Endometrial microvascular endothelial cells (primary cell): ENCODE results near the gene ZBTB8A. TPM values are rescaled to one million over a fixed set of nuclear protein-coding genes. Genes with fewer than 3 reads are reported as not detected.
"Not testable (repeated sequence)": the region's sequence is repeated elsewhere in the genome, so short reads cannot be mapped to it uniquely, and the experiment has no call there.

Experiments used
- in situ Hi-C: cut with HindIII; loops from 2 replicates; pipeline ENCODE4 v1.10.0; 2017; ENCODE audit warnings: low sequenced_read_pairs, low pct_unique_long_range_greater_than_20kb; ENCODE audit errors: inconsistent ontology term
- total RNA-seq: library from RNA; depleted of rRNA; stranded (reverse); fragments of >200 nt; gene quantifications from one replicate; pipeline ENCODE4 v1.2.3, GENCODE V29; 2015; ENCODE audit errors: inconsistent ontology term

The ZBTB8A gene
- total RNA-seq, 1 donor from 2014 or later, result 6.2 TPM

GRCh38 chr1:32533792-32534327 is 5.4 kb upstream of the ZBTB8A start:
- in situ Hi-C loops, result no loop called here

GRCh38 chr1:32536117-32536516 is 3.1 kb upstream of the ZBTB8A start:
- in situ Hi-C loops, result no loop called here

GRCh38 chr1:32536764-32537163 is 2.5 kb upstream of the ZBTB8A start:
- in situ Hi-C loops, result no loop called here

- in situ Hi-C loops, result no loop called here
Observed at GRCh38 chr1:32539584-32540571, 651 bp downstream of the ZBTB8A start.

- in situ Hi-C loops, result no loop called here
Observed at GRCh38 chr1:32540605-32541004, 1.4 kb downstream of the ZBTB8A start.

DNA sequence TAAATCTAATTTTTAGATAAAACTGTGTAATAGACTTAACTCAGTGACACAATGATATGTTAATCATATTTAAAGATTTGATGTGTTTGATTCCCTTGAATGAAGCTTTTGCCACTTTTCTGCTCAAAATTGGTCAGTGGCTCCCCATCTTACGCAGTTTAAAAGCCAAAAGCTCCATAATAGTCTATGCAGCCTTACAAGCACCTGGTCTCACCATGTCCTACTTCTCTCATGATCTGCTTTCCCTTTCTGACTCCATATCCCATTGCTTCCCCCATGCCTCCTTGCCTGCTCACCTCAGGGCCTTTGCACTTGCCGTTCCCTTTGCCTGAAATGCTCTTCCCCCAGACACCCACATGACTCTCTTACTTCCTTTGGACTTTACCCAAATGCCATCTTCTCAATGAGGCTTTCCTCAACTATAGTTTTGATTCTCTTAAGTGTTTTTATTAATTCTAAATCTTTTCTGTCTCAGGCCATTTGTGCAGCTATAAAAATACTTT is 1.9 kb downstream of the ZBTB8A start:
- in situ Hi-C loops, result no loop called here

GRCh38 chr1:32546611-32547010 is 7.4 kb downstream of the ZBTB8A start:
- in situ Hi-C loops, result no loop called here

DNA sequence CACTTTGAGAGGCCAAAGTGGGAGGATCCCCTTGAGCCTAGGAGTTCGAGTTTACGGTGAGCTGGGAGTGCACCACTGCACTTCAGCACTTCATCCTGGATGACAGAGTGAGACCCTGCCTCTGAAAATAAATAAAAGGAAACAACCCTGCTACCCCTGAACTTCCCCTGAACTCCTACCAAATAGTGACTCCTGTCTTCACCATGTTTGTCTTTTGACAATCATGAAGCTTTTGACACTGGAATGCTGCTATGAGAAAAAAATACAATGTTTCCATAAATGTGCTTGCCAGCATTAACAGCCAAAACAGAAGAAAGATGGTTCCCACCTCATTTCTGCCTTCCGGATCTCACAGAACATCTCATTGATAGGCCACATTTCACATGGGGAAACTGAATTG is 10.4 kb downstream of the ZBTB8A start:
- in situ Hi-C loops, result no loop called here

DNA sequence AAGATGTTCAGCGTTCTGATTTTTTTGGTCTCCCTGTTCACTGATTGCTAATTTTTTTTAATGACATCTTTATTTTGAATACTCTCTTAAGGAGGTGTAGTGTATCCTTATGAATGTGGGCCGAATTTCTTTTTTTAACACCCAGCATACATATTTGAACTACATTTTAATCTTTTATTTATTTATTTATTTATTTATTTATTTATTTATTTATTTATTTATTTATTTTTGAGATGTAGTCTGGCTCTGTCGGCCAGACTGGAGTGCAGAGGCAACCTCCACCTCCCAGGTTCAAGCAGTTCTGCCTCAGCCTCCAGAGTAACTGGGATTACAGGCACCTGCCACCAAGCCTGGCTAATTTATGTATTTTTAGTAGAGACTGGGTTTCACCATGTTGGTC is 15.1 kb downstream of the ZBTB8A start:
- in situ Hi-C loops, result no loop called here

DNA sequence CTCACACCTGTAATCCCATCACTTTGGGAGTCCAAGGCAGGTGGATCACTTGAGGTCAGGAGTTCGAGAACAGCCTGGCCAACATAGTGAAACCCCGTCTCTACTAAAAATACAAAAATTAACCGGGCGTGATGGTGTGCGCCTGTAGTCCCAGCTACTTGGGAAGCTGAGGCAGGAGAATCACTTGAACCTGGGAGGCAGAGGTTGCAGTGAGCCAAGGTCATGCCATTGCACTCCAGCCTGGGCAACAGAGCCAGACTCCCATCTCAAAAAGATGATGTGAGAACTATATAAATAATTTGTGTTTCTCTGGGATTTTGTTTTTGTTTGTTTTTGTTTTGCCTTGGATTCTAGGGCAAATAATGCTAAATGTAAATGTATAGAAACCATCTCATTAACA is 17.8 kb downstream of the ZBTB8A start:
- in situ Hi-C loops, result not testable (repeated sequence)

DNA sequence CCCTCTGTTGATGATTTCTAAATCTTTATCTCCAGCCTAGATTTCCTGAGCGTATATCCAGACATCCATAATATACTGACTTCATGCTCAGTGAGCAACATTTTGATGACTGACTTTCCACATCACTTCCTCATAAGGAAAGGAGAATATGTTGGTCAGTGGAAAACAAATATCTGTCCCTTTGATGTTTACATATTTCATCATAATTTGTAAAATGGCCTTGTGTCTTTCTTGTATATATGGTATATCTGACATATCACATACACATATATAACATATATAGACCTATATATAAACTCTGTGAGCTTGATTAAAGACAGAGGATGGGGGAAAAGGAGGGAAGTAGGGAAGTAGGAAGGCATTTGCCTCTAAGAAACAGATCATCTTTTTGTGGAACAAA is 18.6 kb downstream of the ZBTB8A start:
- in situ Hi-C loops, result no loop called here

DNA sequence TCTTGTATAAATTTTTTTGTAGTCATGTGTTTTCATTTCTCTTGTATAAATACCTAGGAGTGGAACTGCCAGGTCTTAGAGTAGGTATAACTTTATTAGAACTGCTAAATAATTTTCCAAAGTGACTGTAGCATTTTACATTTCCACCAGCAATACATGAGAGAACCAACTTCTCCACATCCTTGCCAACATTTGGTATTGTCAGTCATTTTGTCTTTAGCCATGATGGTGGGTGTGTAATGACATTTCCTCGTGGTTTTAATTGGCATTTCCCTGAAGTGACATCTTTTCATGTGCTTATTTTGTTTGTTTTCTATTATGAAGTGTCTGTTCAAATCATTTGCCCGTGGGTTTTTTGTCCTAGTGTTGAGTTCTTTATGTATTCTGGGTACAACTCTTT is 29.7 kb downstream of the ZBTB8A start:
- in situ Hi-C loops, result no loop called here

GRCh38 chr1:32580348-32581017 is 41.3 kb downstream of the ZBTB8A start:
- in situ Hi-C loops, result no loop called here

DNA sequence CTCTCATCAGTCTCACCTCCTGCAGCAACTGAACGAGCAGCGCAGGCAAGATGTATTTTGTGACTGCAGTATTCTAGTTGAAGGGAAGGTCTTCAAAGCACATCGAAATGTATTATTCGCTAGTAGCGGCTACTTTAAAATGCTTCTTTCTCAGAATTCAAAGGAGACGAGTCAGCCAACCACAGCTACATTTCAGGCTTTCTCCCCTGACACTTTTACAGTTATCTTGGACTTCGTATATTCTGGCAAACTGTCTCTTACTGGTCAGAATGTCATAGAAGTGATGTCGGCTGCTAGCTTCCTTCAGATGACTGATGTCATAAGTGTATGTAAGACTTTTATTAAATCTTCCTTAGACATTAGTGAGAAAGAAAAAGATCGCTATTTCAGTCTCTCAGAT is 53.7 kb downstream of the ZBTB8A start:
- in situ Hi-C loops, result no loop called here

- in situ Hi-C loops, result no loop called here
Observed at GRCh38 chr1:32600034-32600433, 60.8 kb downstream of the ZBTB8A start.

GRCh38 chr1:32605711-32606424 is 66.6 kb downstream of the ZBTB8A start:
- in situ Hi-C loops, result no loop called here

DNA sequence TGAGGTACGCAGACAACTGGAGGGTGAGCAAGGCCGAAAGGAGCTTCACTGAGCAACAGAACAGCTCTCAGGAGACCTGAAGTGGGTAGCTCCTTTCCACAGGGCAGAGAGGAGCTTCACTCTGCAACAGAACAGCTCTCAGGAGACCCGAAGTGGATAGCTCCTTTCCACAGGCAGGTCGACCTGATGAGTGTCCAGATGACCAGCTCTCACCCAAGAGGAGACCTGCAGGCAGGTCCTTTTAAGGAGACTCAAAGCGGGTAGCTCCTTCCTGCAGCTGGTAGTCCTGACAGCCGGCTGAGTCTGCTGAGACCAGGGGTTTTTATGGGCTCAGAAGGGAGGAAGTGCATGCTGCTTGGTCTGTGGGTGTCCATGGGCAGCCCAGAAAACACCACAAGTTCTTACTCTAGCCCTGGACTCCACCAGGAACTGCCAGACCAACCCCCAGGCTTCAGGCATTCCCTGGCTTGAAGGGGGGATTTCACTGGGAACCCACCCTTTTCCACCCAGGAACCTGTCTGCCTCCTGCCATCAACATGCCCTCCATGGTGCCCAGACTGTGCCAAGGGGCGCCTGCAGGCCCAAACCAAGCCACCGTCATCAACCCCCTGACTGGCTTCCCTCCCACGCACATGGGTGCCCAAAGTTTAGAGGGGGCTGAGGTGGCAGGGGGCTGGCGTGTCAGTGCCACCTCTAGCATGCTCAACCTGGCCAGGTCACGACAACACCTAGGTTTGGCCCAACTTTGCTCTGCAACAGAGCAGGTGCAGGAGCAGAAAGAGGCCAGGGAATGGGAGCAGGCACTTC is 67.5 kb downstream of the ZBTB8A start:
- in situ Hi-C loops, result no loop called here

- in situ Hi-C loops, result no loop called here
Observed at GRCh38 chr1:32609180-32609579, 70.0 kb downstream of the ZBTB8A start.
